Fibroblast of the aortic adventitia (primary cell): ENCODE data around the gene FOXP1. TPM values are rescaled to one million over a fixed set of nuclear protein-coding genes. Genes with fewer than 3 reads are reported as not detected.
A peak's percentile ranks its signal among the peaks of the same experiment; 100 is the strongest.

Experiments
- DNase-seq: peaks from one replicate; pipeline ENCODE4 v3.0.0-alpha.2; 2010; ENCODE audit warnings: low read depth
- H3K4me3 ChIP-seq: 2 replicates; pipeline ENCODE4 v1.5.1; 2011; ENCODE audit warnings: low read depth, mild to moderate bottlenecking, control low read depth, low read length, moderate library complexity
- CTCF ChIP-seq: IDR thresholded peaks from 2 replicates; pipeline ENCODE4 v1.5.1; 2011; ENCODE audit warnings: mild to moderate bottlenecking, low read length, control low read depth, inconsistent platforms; ENCODE audit not compliant: insufficient read depth
- total RNA-seq: library from RNA; depleted of rRNA; stranded (reverse); fragments of >200 nt; gene quantifications from 2 replicates; pipeline ENCODE4 v1.2.3, GENCODE V29; 2012; ENCODE audit warnings: low replicate concordance

Gene FOXP1
- total RNA-seq, 1 donor, result 115 TPM

DNA sequence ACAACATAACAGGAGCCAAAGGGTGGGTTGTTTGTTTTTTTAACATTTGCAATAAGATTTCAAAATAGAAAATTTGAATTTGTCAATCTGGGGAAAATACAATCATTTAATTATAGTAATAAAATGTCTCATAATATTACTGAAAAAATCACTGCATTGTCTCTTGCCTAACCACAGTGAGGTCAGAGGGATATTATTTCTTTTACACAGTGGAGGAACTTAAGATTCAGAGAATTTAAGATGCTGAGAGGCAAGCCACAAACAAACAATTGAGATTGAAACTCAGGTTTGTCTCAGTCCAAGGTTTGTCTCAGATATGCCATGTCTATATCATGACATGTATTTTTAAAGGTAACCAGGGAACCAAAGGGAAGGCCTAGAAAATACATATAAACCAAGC, 428.7 kb downstream of the FOXP1 start:
- TF ChIP-seq CTCF, result no peak
- no peak for DNase-seq

GRCh38 chr3:71153713-71154112, 429.8 kb downstream of the FOXP1 start:
- no peak for TF ChIP-seq CTCF
- no peak for DNase-seq
- no peak overlapping the region for H3K4me3 ChIP-seq

More for the DNA sequence above, 428.7 kb downstream of the FOXP1 start:
- H3K4me3 ChIP-seq, result no peak overlapping the region

DNA sequence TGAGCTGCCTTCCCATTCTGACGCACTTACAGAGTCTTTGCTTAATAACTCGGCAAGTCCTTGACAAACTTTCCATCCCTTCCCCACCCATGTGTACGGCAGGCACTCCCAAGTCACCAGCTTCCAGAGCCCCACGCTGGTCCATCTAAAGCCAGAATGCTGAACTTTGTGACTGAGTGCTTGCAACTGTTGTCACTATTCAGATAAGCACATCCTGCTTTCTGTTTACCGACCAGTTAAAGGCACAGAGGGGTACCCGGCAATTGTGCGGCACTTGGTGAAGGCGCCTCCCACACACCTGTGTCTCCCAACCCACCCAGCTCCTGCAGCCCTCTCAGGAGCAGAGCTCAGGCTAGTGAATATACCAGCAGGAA, 430.6 kb downstream of the FOXP1 start:
- TF ChIP-seq CTCF, result no peak
- DNase-seq, result no peak
- no peak overlapping the region for H3K4me3 ChIP-seq

GRCh38 chr3:71152039-71152891, 431.3 kb downstream of the FOXP1 start:
- DNase-seq, result no peak
- no peak for TF ChIP-seq CTCF
- no peak overlapping the region for H3K4me3 ChIP-seq

DNA sequence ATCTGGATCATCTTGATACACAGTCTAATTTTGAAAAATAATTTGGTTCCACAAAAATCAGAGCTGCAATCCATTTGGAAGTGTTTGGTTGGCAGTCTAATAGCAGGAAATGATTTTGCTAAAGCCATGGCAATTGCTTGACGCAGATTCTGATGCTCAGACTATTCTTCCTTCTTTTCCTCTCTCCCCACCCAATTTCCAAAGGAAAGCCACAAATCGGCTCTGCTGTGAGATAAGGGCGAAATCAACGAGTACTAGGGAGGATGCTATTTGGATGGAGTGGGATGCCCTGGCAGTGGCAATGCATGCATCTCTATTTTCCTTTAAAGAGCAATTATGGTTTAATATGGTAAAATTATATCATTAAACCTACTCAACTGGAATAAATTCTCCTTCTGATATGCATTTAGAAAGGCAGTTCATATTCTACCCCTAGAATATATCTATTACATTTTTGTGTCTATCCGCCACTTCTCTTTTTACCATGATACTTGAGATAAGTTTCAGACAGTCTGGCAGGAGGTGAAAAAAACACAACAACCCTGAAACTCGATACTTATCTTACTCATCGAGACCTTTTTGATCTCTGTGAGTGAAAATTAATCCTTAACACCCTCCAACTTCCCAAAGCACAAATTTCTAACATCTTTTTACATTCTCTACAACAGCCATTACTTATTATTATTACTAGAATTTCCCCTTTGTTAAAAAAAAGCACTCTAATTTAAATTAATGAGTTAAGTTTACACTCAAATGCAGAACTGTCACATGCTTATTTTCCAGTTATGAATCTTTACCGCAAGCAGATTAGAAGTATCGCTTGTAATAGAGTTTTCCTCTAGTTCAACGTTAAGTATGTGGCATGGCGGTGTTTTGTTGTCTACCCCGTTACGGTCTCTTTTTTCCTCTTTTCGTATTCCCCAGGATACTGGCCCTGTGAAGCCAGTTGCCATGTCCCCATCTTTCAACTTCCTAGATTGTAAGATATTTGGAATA, 433.3 kb downstream of the FOXP1 start:
- DNase-seq, result peak; percentile 42
- TF ChIP-seq CTCF, result no peak
- no peak overlapping the region for H3K4me3 ChIP-seq

DNA sequence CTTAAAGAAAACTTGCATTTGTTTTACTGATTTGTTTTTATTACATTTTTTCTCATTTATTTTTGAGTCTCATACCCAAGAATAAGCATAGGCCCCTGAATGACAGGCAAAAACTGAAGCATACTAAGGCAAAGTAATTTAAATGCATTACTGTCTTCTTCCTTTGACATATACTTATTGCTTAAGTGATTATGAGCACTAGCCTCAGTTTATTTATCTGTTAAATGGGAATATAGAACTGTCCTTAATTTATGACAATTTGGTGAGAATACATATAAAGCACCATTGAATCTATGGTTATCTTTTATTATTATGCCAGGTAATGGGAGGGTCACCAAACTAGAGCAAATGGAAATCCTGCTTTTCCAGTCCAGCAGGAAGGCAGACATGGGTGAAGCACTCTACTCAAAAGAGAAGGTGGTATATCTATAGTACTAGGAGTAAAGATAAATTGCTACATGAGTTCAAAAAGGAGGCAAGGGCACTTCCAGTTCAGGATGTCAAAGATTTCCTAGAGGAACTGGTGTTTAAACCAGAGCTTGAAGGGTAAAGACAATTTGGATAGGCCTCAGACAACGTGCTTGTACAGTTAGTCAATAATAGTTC, 435.0 kb downstream of the FOXP1 start:
- no peak overlapping the region for H3K4me3 ChIP-seq
- no peak for DNase-seq
- no peak for TF ChIP-seq CTCF
